Esophagus muscularis mucosa (tissue), 4 donors: ENCODE data around the gene CCDC149. TPM values are rescaled to one million over a fixed set of nuclear protein-coding genes. Genes with fewer than 3 reads are reported as not detected.

Experiments
- DNase-seq: peaks from one replicate; pipeline ENCODE4 v3.0.0-alpha.2; 2017; ENCODE audit errors: extremely low spot score
- H3K27ac ChIP-seq, 4 donors: fragments of 200-600 bp; sonication (generic); replicated peaks in 1 of 4; 1 replicate in 3 of 4; 2 replicates in 1 of 4; pipeline ENCODE4 v1.5.1; 2016 to 2019; ENCODE audit warnings: mild to moderate bottlenecking in 1 of 4
- H3K27me3 ChIP-seq, 4 donors: fragments of 200-600 bp; sonication (generic); one replicate each; pipeline versions ENCODE4 v1.5.1 to v1.6.0; 2016 to 2019
- H3K36me3 ChIP-seq, 4 donors: fragments of 200-600 bp; sonication (generic); one replicate each; pipeline ENCODE4 v1.5.1; 2016 to 2019
- H3K4me1 ChIP-seq, 4 donors: fragments of 200-600 bp; sonication (generic); one replicate each; pipeline ENCODE4 v1.5.1; 2016 to 2019
- H3K4me3 ChIP-seq, 4 donors: fragments of 200-600 bp; sonication (generic); 1 replicate in 2 of 4; 2 replicates in 2 of 4; pipeline ENCODE4 v1.5.1; 2016 to 2019; ENCODE audit warnings: mild to moderate bottlenecking in 4 of 4, moderate library complexity in 1 of 4
- H3K9me3 ChIP-seq, 4 donors: fragments of 200-600 bp; sonication (generic); 1 replicate in 3 of 4; 2 replicates in 1 of 4; pipeline ENCODE4 v1.5.1; 2016 to 2019
- EP300 ChIP-seq: sonication (generic); formaldehyde crosslinking; IDR thresholded peaks from one replicate; pipeline ENCODE4 v1.6.1; 2017; ENCODE audit warnings: antibody characterized with exemption
- POLR2A ChIP-seq: fragments of 450-650 bp; IDR thresholded peaks from one replicate; pipeline ENCODE4 v1.6.1; 2017; ENCODE audit warnings: antibody characterized with exemption, moderate library complexity, mild to moderate bottlenecking, low read depth
- POLR2AphosphoS5 ChIP-seq, 2 donors: sonication (generic); formaldehyde crosslinking; IDR thresholded peaks; one replicate each; pipeline ENCODE4 v1.6.1; 2017; ENCODE audit warnings: antibody characterized with exemption in 2 of 2
- WGBS: methylation state at CpG from one replicate; pipeline ENCODE4 v1.1.5; 2018; 5-methylcytosine and 5-hydroxymethylcytosine counted together
- intact Hi-C: fragments of 100-400 bp; cut with DNase I; formaldehyde crosslinking; loops from one replicate; pipeline ENCODE4 v1.15.1; 2023
- total RNA-seq, 4 donors: library from RNA; depleted of rRNA; stranded (reverse); fragments of >200 nt; gene quantifications; one replicate each; pipeline versions ENCODE4 v1.1.0 to v1.2.1, GENCODE V29; 2016
- TF ChIP-seq, protein P1 (sequence below), 3 experiments: fragments of 200-600 bp in 2 of 3; fragments of 450-650 bp in 1 of 3; sonication (generic) in 2 of 3; IDR thresholded peaks; one replicate each; pipeline ENCODE4 v1.5.1; 2017 to 2019; ENCODE audit warnings: antibody characterized with exemption in 3 of 3, mild to moderate bottlenecking in 2 of 3, moderate library complexity in 1 of 3

Gene CCDC149
- total RNA-seq, 4 donors from 2014 or later: 21.0 to 37.9 (median 34.0) TPM

GRCh38 chr4:24922416-24922815 is 9.6 kb upstream of the CCDC149 start:
- Histone ChIP-seq H3K9me3 (peaks cover 0 to 9% (median 6%) of the 10 kb centered on the region in 4 donors), H3K4me1 (no peaks in the 10 kb centered on the region), H3K27me3 (no peaks in the 10 kb centered on the region), H3K4me3 (no peak overlapping the region), H3K36me3 (no peaks in the 10 kb centered on the region), H3K27ac (no peak overlapping the region)
- DNase-seq: no peak
- intact Hi-C loops: no loop called here
- 70% methylated on average over 4 of the region's 4 CpGs for WGBS
- TF ChIP-seq POLR2AphosphoS5 (IDR thresholded peaks at IDR 0.05) (no peak), POLR2A (no peak), EP300 (no peak)
- TF ChIP-seq, protein P1, sequence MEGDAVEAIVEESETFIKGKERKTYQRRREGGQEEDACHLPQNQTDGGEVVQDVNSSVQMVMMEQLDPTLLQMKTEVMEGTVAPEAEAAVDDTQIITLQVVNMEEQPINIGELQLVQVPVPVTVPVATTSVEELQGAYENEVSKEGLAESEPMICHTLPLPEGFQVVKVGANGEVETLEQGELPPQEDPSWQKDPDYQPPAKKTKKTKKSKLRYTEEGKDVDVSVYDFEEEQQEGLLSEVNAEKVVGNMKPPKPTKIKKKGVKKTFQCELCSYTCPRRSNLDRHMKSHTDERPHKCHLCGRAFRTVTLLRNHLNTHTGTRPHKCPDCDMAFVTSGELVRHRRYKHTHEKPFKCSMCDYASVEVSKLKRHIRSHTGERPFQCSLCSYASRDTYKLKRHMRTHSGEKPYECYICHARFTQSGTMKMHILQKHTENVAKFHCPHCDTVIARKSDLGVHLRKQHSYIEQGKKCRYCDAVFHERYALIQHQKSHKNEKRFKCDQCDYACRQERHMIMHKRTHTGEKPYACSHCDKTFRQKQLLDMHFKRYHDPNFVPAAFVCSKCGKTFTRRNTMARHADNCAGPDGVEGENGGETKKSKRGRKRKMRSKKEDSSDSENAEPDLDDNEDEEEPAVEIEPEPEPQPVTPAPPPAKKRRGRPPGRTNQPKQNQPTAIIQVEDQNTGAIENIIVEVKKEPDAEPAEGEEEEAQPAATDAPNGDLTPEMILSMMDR (IDR thresholded peaks at IDR 0.05): no peak

- no peak overlapping the region for H3K27ac ChIP-seq
- no peak for DNase-seq
Observed at GRCh38 chr4:24921491-24921890, 8.6 kb upstream of the CCDC149 start.

DNA sequence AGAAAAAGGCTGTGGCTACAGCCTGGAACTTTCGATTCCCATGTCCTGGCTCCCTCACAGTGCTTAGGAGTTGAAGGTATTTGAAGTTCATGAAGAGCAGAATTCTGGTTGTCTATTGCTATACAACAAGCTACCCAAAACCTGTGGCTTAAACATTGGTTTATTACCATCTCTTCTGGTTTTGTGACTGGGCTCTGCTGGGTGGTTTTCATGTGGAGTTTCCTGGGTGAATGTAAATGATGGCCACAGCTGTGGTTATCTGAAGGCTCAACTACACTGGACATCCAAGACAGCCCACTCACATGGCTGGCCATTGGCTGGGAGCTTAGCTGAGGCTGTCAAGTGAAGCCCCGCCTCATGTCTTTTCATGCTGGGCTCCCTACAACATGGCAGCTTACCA is 7.2 kb upstream of the CCDC149 start:
- intact Hi-C loops: no loop called here
- Histone ChIP-seq H3K36me3 (no peaks in the 10 kb centered on the region), H3K9me3 (peaks cover 0 to 9% (median 6%) of the 10 kb centered on the region in 4 donors), H3K4me3 (no peak overlapping the region), H3K4me1 (peaks cover 0 to 9% (median 2%) of the 10 kb centered on the region in 4 donors), H3K27ac (no peak overlapping the region), H3K27me3 (no peaks in the 10 kb centered on the region)
- TF ChIP-seq POLR2AphosphoS5 (IDR thresholded peaks at IDR 0.05) (no peak), EP300 (no peak)
- TF ChIP-seq, protein P1 (IDR thresholded peaks at IDR 0.05): no peak
- DNase-seq: no peak
- 97% methylated on average over 2 of the region's 2 CpGs for WGBS

More at GRCh38 chr4:24921491-24921890, 8.6 kb upstream of the CCDC149 start:
- Histone ChIP-seq H3K36me3 (no peaks in the 10 kb centered on the region), H3K9me3 (peaks cover 0 to 9% (median 6%) of the 10 kb centered on the region in 4 donors), H3K27me3 (no peaks in the 10 kb centered on the region), H3K4me1 (peaks cover 0 to 3% (median 0%) of the 10 kb centered on the region in 4 donors), H3K4me3 (no peak overlapping the region)
- TF ChIP-seq POLR2AphosphoS5 (IDR thresholded peaks at IDR 0.05): no peak
- TF ChIP-seq, protein P1 (IDR thresholded peaks at IDR 0.05): no peak
- TF ChIP-seq EP300: no peak
- no peak for TF ChIP-seq POLR2A
- 87% methylated on average over 6 of the region's 6 CpGs for WGBS
- intact Hi-C loops: no loop called here

- H3K4me1 ChIP-seq: peaks cover 0 to 19% (median 8%) of the 10 kb centered on the region in 4 donors
- intact Hi-C loops: loop anchor here (10.0 kb wide), 1 partner anchor 332 kb away; the partner anchor contains the start of gene DHX15
- WGBS: 81% methylated on average over 18 of the region's 20 CpGs
- peaks cover 0 to 9% (median 6%) of the 10 kb centered on the region in 4 donors for H3K9me3 ChIP-seq
- H3K4me3 ChIP-seq: no peak overlapping the region
- H3K27me3 ChIP-seq: no peaks in the 10 kb centered on the region
- H3K27ac ChIP-seq: no peak overlapping the region
- DNase-seq: no peak
- H3K36me3 ChIP-seq: no peaks in the 10 kb centered on the region
- TF ChIP-seq EP300 (no peak), POLR2AphosphoS5 (IDR thresholded peaks at IDR 0.05) (no peak), POLR2A (no peak)
- TF ChIP-seq, protein P1 (IDR thresholded peaks at IDR 0.05): no peak
Observed at GRCh38 chr4:24917076-24917856, 4.4 kb upstream of the CCDC149 start.
